SW 1271 (cell line): Measurements from ENCODE around the gene CTNNA3.

Experiments used
- DNase-seq, 2 experiments: peaks; one replicate each; lab custom pipeline; 2025; lab: John Stamatoyannopoulos, UW

Gene CTNNA3

GRCh38 chr10:66811211-66811610 is 884.8 kb downstream of the CTNNA3 start:
- DNase-seq = no peak

- DNase-seq = no peak
Measured at GRCh38 chr10:66809402-66809801, 886.6 kb downstream of the CTNNA3 start.

GRCh38 chr10:66805612-66806011 is 890.4 kb downstream of the CTNNA3 start:
- no peak for DNase-seq

GRCh38 chr10:66804962-66805361 is 891.0 kb downstream of the CTNNA3 start:
- no peak for DNase-seq

GRCh38 chr10:66803174-66803573 is 892.8 kb downstream of the CTNNA3 start:
- DNase-seq = no peak

GRCh38 chr10:66799474-66799873 is 896.5 kb downstream of the CTNNA3 start:
- no peak for DNase-seq

GRCh38 chr10:66795866-66796265 is 900.1 kb downstream of the CTNNA3 start:
- no peak for DNase-seq

GRCh38 chr10:66792441-66792840 is 903.6 kb downstream of the CTNNA3 start:
- DNase-seq = no peak

- DNase-seq = no peak
Measured at GRCh38 chr10:66788178-66788987, 907.6 kb downstream of the CTNNA3 start.

GRCh38 chr10:66786709-66787108 is 909.3 kb downstream of the CTNNA3 start:
- DNase-seq = no peak

GRCh38 chr10:66784770-66785169 is 911.2 kb downstream of the CTNNA3 start:
- DNase-seq = no peak

GRCh38 chr10:66783316-66783715 is 912.7 kb downstream of the CTNNA3 start:
- DNase-seq = no peak

GRCh38 chr10:66782776-66783175 is 913.2 kb downstream of the CTNNA3 start:
- no peak for DNase-seq

- no peak for DNase-seq
Measured at GRCh38 chr10:66782144-66782543, 913.9 kb downstream of the CTNNA3 start.

- DNase-seq = no peak
Measured at GRCh38 chr10:66780796-66781195, 915.2 kb downstream of the CTNNA3 start.

- no peak for DNase-seq
Measured at GRCh38 chr10:66778351-66778750, 917.6 kb downstream of the CTNNA3 start.

- DNase-seq = no peak
Measured at GRCh38 chr10:66777665-66778064, 918.3 kb downstream of the CTNNA3 start.

- no peak for DNase-seq
Measured at GRCh38 chr10:66773472-66773817, 922.5 kb downstream of the CTNNA3 start.

GRCh38 chr10:66772548-66773471 is 923.2 kb downstream of the CTNNA3 start:
- DNase-seq = no peak

GRCh38 chr10:66767707-66768106 is 928.3 kb downstream of the CTNNA3 start:
- DNase-seq = no peak

- no peak for DNase-seq
Measured at GRCh38 chr10:66762218-66762729, 933.7 kb downstream of the CTNNA3 start.

GRCh38 chr10:66760941-66761340 is 935.1 kb downstream of the CTNNA3 start:
- DNase-seq = no peak

GRCh38 chr10:66755474-66755873 is 940.5 kb downstream of the CTNNA3 start:
- DNase-seq = no peak
